Measurements from ENCODE around the gene SEC14L5.

The SEC14L5 gene

DNA sequence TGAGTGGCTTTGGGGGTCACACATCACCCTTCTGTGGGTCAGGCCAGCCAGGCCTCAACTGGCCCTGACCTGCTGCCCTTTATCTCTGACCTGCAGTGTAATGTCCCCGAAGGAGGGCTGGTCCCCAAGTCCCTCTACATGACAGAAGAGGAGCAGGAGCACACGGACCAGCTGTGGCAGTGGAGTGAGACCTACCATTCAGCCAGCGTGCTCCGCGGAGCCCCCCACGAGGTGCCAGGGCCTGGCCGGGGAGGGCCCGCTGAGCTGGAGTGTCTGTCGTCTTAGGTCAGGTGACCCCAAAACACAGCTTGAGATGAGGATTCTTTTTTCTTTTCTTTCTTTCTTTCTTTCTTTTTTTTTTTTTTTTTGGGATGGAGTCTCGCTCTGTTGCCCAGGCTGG lies 49.1 kb downstream of the SEC14L5 start:
- in situ Hi-C loops (cut with HindIII; ENCODE audit: low sequenced_read_pairs): no loop called here

DNA sequence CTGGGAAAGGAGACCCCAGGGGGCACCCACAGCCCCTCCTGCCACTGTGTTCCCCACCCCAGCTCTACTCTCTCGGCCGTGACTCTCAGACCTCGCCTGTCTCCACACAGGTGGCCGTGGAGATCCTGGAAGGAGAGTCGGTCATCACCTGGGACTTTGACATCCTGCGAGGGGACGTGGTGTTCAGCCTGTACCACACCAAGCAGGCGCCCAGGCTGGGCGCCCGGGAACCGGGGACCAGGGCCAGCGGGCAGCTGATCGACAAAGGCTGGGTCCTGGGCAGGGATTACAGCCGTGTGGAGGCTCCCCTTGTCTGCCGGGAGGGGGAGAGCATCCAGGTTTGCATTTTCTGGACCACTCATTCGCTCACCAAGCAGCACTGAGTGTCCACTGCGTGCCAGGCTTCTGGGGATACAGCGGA lies 50.2 kb downstream of the SEC14L5 start:
- in situ Hi-C loops (cut with HindIII; ENCODE audit: low sequenced_read_pairs): no loop called here

DNA sequence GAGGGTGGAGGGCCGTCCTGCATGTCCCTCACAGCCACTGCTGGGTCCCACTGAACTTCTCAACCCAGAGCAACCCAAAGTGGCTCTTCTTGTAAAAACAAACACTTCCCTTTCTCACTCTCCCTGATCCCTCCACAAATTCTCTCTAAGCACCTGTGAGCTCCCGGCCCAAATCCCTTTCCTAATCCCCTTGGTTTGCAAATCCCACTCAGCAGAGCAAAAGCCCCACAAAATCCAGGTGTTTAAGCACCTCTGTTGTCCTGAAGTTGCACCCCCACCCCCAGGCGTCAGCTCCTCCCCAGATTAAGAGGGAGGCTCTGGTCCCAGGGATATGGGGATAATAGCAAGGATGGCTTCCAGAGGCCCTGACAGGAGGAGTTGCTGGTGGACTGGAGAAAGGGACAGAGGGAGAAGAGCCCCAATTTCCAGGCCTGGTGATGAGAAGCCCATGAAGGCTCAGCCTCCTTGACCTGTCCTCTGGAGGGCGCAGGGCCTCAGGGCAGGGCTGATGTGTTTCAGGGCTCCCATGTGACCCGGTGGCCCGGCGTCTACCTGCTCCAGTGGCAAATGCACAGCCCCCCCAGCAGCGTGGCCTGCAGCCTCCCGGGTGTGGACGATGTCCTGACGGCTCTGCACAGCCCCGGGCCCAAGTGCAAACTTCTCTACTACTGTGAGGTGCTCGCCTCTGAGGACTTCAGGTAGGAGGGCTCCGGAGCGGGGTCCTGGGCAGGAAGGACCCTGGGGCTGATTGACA lies 52.6 kb downstream of the SEC14L5 start:
- in situ Hi-C loops (cut with HindIII; ENCODE audit: low sequenced_read_pairs): no loop called here

DNA sequence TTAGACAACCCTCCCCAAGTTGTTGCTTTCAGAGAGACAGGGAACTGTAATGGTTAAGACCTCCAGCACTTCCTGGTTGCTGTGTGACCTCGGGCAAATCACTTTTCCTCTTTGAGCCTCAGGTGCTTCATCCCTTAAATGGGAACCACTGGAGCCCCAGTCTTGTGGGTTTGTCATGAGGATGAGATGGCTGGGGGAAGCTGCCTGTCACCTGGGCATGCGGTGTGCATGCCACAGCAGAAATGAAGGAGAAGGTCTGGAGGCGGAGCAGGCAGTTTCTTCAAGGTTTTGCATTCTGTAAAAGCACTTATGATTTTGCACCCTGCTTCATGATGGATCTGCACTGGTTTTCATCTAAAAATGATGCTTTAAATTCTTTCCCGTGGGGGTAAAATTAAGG lies 53.5 kb downstream of the SEC14L5 start:
- in situ Hi-C loops (cut with HindIII; ENCODE audit: low sequenced_read_pairs): no loop called here

DNA sequence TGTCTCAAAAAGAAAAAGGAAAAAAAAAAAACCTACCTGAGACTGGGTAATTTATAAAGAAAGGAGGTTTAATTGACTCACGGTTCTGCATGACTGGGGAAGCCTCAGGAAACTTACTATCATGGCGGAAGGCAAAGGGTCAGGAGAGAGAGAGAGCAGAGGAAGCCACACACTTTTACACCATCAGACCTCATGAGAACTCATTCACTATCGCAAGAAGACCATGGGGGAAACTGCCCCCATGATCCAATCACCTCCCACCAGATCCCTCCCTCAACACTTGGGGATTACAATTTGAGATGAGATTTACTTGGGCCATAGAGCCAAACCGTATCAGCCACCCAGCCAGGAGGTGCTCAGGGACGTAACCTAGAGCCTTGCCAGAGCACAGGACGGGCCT lies 54.8 kb downstream of the SEC14L5 start:
- in situ Hi-C loops (cut with HindIII; ENCODE audit: low sequenced_read_pairs): no loop called here

DNA sequence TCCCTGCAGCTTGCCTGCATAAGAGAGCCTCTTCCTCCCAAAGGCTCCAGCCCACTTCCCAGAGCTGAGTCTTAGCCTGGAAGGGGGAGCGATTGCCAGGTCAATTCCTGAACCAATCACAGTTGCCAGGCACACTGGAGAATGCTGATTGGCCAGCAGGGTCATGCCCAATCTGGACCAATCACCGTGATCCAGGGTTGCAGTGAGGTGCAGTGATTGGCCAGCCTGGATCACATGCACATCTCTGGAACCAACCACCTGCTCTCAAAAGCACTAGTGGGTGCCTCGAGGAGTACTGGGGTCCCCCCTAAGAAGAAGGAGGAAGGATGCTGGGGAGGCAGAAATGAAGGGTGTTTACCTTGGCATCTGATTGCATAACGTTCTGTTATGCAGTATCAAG lies 57.2 kb downstream of the SEC14L5 start:
- in situ Hi-C loops (cut with HindIII; ENCODE audit: low sequenced_read_pairs): no loop called here

DNA sequence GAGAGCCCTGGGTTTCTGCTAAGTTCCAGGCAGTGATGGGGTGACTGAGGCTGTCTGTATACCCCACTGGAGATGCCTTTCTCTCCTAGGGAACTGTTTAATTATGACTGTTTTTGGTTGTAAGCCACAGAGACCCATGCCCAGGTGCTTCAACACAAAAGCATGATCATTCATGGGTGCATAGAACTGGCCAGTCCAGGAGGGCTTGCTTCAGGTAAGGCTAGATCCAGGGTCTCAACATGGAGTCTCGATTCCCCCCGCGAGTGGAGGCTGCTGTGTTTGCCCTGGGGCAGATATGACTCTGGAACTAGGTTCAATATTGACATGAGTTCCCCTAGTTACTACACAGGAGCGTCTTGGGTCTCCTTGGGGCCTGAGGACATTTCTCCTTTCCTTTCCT lies 57.8 kb downstream of the SEC14L5 start:
- in situ Hi-C loops (cut with HindIII; ENCODE audit: low sequenced_read_pairs): no loop called here

DNA sequence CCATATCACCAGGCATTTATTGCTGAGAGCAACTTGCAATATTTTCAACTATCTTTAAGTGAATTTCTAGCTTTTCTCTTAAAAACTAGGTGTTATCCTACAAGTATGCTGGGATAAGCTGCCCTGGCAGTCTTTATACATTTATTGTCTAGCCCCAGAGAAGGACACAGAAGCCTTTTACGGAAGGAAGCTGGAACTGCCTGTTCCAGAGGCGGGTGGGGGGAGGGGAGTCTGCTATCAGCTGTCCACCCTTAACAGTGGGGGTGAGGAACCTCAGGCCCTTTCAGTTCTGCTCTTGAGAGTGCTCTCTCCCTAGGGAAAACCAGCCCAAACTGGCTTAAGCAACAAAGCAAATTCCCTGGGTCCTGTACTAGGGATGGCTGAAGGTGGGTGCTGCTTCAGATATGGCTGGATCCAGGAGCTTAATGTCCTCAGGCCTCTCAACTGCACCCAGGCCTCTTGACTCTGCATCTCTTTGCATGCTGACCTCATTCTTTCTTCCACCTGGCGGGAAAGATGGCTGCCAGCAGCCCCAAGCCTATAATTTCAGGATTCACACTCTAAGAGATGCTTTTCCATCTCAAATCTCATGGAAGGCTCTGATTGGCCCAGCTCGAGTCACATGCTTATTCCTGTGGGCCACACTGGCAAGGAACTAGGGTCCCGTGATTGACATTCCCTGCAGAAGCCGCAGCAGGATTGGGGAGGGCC lies 59.0 kb downstream of the SEC14L5 start:
- in situ Hi-C loops (cut with HindIII; ENCODE audit: low sequenced_read_pairs): no loop called here

DNA sequence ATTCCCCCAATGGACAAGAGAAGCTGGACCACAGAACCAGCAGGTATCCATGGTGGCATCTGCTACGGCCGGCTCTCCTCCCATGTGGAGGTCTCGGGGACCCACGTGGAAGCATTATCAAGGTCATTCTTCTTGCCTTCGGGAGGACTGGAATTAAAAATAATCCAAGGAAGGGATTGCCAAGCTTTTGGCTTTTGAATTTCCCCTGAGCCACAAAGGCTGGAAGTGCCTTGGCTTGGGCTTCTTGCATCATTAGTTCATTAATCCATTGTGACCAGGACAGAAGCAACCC lies 59.5 kb downstream of the SEC14L5 start:
- in situ Hi-C loops (cut with HindIII; ENCODE audit: low sequenced_read_pairs): no loop called here

DNA sequence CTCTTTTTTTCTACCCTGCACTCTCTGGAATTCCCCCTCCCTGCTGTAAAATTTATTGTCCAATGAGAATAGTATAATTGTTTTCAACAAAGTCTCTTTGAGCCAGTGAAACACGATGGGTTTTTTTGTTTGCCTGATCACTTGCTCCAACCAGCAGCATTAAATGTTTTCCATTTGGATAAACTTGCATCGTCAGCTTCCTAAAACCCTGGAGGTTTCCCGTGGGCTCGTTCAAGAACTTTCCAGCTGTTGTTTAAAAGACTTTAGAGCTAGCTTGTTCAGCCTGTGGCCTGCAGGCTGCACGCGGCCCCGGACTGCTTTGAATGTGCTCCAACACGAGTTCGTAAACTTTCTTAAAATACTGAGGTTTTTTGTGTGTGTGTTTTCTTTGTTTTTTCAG lies 60.7 kb downstream of the SEC14L5 start:
- in situ Hi-C loops (cut with HindIII; ENCODE audit: low sequenced_read_pairs): no loop called here

DNA sequence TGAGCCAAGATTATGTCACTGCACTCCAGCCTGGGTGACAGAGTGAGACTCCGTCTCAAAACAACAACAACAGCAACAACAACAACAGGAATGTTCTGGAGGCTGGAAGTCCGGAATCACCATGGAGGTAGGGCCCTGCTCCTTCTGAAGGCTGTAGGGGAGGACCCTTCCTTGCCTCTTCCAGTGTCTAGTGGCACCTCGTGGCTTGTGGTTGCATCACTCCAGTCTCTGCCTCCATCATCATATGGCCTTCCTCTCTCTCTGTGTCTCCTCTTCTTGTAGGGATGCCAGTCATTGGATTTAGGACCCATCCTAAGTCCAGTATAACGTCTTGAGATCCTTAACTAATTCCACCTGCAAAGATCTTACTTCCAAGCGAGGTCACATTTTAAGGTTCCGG lies 61.6 kb downstream of the SEC14L5 start:
- in situ Hi-C loops (cut with HindIII; ENCODE audit: low sequenced_read_pairs): no loop called here

DNA sequence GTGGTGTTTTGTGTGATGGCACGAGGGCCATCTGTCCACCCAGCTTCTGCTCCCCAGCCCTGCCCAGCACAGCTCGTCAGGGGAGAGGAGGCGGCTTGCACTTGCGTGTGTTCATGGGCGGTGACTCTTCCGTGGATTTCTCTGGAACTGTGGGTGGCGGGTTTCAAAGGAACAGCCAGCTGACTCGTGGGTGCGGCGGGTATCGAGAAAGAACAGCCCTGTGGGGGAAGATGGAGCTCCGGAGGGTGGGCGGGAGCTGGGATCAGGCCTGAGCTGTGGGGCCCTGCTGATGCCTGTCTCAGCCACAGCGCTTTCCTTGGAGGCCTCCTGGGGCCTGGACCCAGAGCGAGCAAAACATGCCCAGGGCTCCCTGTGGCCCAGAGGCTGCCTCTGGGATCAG lies 62.4 kb downstream of the SEC14L5 start:
- in situ Hi-C loops (cut with HindIII; ENCODE audit: low sequenced_read_pairs): no loop called here

DNA sequence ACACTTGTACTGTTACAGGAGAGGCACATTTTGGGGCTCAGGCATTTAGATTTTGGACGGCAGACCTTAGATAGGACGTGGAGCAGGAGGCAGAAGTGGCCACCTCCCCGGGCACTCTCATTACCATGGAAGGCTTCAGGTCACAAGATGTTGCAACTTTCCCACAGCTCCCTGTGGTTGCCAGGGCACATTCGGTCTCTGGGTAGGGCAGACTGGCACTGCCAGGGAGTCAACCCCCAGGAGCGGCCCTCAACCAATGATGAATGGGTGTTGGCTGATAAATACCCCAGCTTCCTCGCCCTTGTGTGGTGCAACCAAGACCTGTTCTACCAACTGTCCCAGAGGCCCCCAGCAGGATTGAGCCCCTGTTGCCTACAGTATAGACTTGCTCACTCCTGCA lies 64.4 kb downstream of the SEC14L5 start:
- in situ Hi-C loops (cut with HindIII; ENCODE audit: low sequenced_read_pairs): no loop called here

DNA sequence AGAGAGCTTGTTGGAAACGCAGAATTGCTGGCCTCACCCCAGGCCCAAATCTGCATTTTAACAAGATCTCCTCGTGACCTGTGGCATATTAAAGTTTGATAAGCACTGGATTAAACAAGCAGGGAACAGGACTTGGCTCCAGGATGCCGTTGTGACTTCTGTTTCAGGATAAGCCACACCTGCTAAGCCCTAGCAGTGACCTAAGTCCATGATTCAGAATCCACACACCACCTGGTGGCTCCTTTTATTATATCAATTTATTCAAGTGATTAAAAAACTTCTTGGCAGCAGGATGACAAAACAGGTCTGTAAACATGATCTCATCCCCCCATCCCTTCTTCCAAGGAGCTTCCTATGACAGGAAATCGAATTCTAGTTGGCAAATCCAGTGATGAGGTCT lies 66.5 kb downstream of the SEC14L5 start:
- in situ Hi-C loops (cut with HindIII; ENCODE audit: low sequenced_read_pairs): no loop called here

DNA sequence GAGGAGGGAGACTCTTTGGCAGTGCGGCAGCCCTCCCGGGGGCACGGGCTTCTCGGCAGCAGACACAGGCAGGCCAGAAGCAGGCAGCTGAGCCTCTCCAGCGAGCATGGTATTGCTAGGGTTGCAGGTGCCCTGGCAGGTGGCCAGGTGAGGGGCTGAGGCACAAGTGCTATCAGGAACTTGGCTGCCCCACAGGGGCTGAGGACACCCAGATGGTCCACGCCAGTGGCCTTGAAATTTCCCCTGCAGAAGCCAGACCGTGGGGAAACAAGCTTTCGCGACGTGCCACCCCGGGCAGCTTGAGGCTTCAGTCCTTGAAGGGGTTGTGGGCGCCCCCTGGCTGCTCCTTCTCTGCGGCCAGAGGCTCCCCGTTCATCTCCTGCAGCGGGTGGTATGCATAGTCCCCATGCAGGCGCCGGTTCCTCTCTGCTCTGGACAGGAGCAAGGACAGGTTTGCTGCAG lies 67.1 kb downstream of the SEC14L5 start:
- in situ Hi-C loops (cut with HindIII; ENCODE audit: low sequenced_read_pairs): no loop called here

DNA sequence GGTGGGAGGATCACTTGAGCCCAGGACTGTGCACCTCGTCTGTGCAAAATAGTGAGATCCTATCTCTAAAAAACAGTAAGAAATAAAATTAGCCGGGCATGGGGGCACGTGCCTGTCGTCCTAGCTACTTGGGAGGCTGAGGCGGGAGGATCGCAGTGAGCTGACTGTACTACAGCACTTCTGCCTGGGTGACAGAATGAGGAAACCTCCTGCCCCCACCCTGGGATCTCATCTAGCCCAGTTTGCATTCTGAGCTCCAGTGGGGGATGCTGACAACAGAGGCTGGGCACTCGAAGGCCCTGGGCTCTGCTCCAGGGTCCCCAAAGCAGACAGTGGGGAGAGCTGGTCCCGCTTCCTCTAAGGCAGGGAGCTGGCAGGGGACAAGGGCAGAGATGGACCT lies 68.5 kb downstream of the SEC14L5 start:
- in situ Hi-C loops (cut with HindIII; ENCODE audit: low sequenced_read_pairs): no loop called here

DNA sequence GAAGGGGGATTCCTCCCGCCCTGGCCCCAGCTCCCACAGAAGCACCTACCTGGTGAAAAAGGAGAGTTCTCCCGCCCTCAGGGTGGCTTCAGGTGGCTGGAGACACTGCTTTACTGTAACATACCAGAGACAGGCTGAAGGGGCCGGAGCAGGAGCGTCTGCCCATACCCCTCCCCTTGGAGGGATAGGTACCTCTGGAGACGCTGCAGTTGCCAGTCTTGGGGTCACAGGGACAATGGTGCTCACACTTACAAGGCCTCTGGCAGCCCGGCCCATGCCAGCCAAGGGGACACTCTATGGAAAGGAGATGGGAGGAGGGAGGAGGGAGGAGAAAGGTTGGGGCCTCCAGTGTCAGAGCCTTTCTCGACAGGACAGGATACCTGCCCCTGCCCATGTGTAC lies 69.0 kb downstream of the SEC14L5 start:
- in situ Hi-C loops (cut with HindIII; ENCODE audit: low sequenced_read_pairs): no loop called here

DNA sequence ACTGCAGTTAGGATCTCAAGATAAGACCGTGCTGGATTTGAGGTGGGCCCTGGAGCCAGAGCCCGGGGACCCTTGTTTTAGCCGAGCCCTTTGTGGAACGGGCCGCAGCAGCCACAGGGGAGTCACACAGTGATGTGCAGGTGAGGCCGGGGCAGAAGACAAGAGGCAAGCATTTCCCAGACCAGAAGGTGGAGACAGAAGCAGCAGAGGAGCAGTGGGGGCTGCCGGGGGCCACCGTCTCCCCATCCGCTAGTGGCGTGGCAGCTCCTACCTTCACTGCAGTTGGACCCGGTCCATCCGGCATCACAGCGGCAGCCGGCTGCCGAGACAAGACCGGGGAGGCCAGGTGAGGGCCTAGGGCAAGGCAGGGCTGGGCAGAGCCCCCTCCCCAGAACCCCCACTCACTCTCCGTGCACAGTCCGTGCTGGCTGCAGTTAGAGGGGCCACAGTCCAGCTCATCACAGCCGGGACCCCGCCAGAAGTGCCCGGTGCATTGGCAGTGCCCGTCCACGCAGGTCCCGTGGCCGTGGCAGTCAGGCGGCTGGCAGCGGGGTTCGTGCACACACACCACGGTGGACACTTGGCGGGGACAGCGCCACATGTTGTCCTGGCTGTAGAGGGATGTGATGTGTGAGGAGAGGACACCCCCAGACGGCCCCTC lies 69.6 kb downstream of the SEC14L5 start:
- in situ Hi-C loops (cut with HindIII; ENCODE audit: low sequenced_read_pairs): no loop called here

DNA sequence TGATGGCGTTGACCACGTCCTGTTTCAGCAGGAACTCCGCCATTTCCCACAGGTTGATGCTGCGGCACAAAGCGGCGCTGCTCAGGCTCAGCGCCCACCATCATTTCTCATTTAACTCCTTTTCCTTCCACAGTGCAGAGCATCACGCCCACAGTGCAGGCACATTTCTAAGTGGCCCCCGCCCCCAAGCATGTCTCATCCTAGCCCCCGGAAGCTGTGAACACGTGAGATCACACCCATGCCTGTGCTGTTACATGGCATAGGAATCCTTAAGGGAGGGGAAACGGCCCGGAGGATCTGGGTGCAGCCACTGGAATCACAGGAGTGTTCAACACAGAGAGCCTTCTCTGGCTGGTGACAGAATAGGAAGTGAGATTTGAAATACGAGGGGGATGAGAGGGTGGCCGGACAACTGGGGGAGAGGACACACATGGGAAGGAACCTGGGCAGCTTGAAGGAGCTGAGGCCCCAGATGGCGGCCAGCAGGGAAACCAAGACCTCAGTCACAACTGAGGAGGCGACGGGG lies 70.9 kb downstream of the SEC14L5 start:
- in situ Hi-C loops (cut with HindIII; ENCODE audit: low sequenced_read_pairs): no loop called here

DNA sequence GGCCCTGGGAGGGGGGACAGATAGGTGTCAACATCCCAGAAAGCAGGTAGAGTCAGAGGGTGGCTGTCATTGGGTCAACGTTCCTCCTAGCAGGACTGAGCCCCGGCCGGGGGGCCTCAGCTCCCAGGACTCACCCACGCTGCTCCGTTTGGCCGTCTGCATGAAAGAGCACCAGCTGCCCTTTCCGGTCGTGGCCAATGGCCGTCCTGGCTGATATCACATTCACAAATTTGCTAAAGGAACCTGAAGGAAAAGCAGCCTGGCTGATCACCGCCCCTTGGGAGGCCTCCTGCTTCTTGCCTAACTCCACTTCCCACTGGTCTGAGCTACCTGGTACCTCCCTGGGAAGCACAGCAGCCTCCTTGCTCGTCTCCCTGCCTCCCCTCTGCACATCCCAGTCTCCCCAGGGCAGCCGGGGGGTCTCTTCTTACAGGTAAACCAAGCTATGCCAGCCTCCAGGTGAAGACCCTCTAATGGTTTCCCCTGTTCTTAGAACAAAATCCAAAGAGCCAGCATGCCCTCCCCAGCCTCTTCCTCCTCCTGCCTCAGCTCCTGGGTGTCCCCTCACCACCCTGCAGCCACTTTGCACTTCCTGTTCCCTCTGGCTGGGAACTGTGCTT lies 72.2 kb downstream of the SEC14L5 start:
- in situ Hi-C loops (cut with HindIII; ENCODE audit: low sequenced_read_pairs): no loop called here

DNA sequence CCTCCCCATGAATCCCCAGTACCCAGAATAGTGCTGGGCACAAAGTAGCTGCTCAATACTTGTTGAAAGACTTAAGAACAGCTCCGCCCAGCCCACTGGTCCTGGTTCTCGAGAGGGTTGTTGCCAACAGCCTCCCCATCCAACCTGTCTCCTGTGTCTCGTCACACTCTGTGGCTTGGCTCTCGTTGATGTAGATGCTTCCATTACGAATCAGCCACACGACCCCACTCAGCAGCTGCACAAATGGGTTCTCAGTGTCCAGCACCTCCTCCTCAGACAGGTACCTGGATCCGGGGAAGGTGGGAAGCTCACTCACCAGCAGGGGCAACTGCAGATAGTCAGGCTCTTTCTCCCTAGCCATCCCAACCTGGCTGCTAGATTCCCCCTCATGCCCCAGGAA lies 73.5 kb downstream of the SEC14L5 start:
- in situ Hi-C loops (cut with HindIII; ENCODE audit: low sequenced_read_pairs): no loop called here

DNA sequence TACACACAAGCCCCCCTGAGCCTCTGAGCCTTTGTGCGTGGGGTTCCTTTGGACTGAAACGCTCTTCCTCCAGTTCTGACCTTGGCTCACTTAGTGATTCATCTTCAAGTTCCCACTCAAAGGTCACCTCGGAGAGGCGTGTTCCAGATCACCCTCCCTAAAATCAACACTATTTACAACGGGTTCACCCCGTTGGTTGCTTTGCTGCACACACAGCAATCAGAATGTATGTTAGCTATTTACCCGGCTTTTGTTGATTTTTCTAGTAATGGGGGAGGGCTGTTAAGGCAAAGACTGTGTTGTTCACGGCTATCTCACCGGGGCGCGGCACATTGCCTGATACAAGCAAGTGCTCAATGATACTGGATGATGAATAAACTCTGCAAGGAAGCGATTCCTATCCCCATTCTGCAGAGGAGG lies 74.6 kb downstream of the SEC14L5 start:
- in situ Hi-C loops (cut with HindIII; ENCODE audit: low sequenced_read_pairs): no loop called here

Measured in endothelial cell of hepatic sinusoid (primary cell).